HUES6 (cell line): ENCODE results near the gene UBALD2.
"Not testable (repeated sequence)": the region's sequence is repeated elsewhere in the genome, so short reads cannot be mapped to it uniquely, and the experiment has no call there.

Experiments
- H3K27ac ChIP-seq: 2 replicates; pipeline ENCODE4 v1.7.0; 2013; ENCODE audit warnings: low read depth, mild to moderate bottlenecking, low read length, inconsistent platforms
- H3K27me3 ChIP-seq: 2 replicates; pipeline ENCODE4 v1.6.1; 2013; ENCODE audit warnings: low read length; ENCODE audit not compliant: control insufficient read depth, insufficient read depth
- H3K36me3 ChIP-seq: 2 replicates; pipeline ENCODE4 v1.6.1; 2013; ENCODE audit warnings: low read length; ENCODE audit not compliant: control insufficient read depth, insufficient read depth
- H3K4me1 ChIP-seq: 2 replicates; pipeline ENCODE4 v1.6.1; 2013; ENCODE audit warnings: low read length; ENCODE audit not compliant: control insufficient read depth, insufficient read depth
- H3K4me3 ChIP-seq: 2 replicates; pipeline ENCODE4 v1.5.1; 2013; ENCODE audit warnings: low read depth, low read length
- H3K9ac ChIP-seq: one replicate; pipeline ENCODE4 v1.6.1; 2013; ENCODE audit warnings: mild to moderate bottlenecking, low read length
- H3K9me3 ChIP-seq: 2 replicates; pipeline ENCODE4 v1.6.1; 2013; ENCODE audit warnings: low read depth, low read length; ENCODE audit not compliant: control insufficient read depth, insufficient read depth

The UBALD2 gene

DNA sequence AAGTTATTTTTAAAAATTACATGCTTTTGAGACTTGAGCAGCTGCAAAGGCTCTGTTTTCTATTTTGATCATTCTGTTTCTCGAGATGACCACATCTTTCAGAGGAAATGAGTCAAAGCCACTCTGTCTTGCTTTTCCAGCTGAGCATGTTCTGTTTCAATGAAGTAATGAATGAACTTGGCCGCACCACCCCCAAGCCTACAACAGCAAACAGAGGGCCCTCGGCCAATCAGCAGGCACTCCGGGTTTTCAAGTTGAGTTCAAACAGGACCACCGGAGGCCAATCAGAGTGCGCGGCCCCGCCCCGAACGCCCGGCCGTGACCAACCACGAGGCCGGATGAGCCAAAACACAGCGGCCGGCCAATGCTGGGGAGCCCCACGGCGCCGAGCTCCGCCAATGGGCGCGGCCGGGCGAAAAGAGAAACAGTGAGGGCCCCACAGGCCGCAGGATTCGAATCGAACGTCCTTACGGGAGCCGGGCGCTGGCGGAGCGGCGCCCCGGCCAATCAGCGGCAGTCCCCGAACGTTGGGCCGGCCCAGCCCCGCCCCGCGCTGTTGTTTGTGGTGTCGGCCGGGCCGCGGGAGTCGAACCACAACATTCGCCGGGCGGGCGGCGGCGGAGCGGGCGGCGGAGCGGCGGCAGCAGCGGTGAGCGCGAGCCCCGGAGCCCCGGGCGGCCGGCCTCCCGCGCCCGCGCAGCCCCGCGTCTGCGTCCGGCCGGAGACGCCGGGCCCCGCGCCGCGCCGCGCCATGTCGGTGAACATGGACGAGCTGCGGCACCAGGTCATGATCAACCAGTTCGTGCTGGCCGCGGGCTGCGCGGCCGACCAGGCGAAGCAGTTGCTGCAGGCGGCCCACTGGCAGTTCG, at the start of gene UBALD2:
UBALD2 (plus strand) TSS at position 594 of the 869 bp plus-strand sequence; CDS start at position 752, 158 bp downstream.
- H3K4me3 ChIP-seq: peak within 1 kb of the TSS; percentile 96
- peaks cover 40% of the 10 kb centered on the region for H3K4me1 ChIP-seq
- H3K9me3 ChIP-seq: no peaks in the 10 kb centered on the region
- peaks cover 10% of the 10 kb centered on the region; the same call in 1 of the 2 replicates for H3K36me3 ChIP-seq
- H3K27me3 ChIP-seq: no peaks in the 10 kb centered on the region
- H3K9ac ChIP-seq: peak within 1 kb of the TSS; percentile 80
- peak within 1 kb of the TSS; percentile 69 for H3K27ac ChIP-seq

DNA sequence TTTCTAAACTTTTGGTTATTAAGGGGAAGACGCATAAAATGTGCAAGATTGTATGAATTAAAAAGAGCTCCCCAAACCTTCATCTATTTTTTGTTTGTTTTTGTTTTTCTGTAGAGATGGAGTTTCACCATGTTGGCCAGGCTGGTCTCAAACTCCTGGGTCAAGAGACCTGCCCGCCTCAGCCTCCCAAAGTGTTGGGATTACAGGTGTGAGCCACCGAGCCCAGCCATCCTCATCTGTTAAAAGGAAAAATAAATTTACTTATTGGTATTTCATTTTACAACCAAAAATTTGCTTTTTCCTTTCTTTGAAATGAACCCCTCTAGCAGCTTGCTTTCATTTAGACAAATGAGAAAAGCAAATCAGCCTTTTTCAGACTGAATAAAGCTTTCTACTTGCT, 48.1 kb upstream of the UBALD2 start:
- Histone ChIP-seq H3K9ac (no peak overlapping the region), H3K27ac (no peak overlapping the region), H3K9me3 (no peaks in the 10 kb centered on the region), H3K4me1 (peaks cover 12% of the 10 kb centered on the region), H3K4me3 (no peak overlapping the region), H3K36me3 (no peaks in the 10 kb centered on the region), H3K27me3 (no peaks in the 10 kb centered on the region)

DNA sequence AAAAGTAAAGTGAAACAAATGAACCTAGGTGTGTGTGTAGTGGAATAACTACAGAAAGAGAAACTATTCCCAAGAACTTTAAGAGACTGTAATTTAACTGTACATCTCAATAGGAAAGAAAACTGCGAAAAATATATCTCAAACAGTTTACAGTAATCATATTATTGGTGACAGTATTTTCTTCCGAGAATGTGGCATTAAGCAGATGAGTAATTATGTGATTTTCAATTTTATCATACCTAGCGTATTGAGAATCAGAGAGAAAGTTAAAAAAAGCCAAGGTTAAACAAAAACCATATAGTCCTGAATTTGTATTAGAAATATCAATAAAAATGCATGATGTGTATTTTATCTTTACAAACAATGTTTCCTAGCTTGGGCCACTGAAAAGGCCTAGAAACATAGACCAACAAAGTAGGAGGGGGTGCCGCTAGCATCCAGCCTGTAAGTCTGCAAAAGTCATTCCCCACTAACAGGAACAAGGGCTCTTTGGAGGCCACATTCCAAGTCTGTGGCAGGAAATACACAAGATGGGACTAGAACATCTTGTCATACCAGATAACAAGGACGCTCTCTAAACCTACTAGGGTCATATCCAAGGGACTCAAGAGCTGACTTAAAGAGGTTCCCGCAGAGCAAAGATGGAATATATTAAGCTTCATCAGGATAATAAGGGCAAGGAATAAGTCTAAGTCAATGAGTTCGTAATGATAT, 45.3 kb upstream of the UBALD2 start:
- Histone ChIP-seq H3K4me1 (no peaks in the 10 kb centered on the region), H3K36me3 (no peaks in the 10 kb centered on the region), H3K27ac (no peak overlapping the region), H3K27me3 (no peaks in the 10 kb centered on the region), H3K9ac (no peak overlapping the region), H3K9me3 (no peaks in the 10 kb centered on the region), H3K4me3 (no peak overlapping the region)

DNA sequence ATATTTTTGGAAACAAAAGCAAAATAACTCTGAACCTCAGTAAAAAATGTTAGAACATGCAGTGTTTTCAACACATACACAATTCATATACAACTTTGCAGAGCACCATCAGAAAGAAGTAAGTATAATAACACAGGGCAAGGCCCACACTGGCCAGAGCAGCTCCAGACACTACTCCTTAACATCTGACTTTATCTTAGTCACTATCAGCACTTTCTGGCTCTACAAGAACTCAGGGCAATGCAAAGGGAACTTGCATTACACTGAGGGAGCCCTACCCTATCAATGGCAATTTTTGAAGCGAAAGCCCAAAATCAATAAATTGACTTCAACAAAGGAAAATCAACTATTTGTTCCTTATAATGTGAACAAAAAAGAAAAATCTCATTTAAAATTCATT, 41.3 kb upstream of the UBALD2 start:
- Histone ChIP-seq H3K4me3 (no peak overlapping the region), H3K27me3 (no peaks in the 10 kb centered on the region), H3K36me3 (no peaks in the 10 kb centered on the region), H3K9ac (no peak overlapping the region), H3K4me1 (no peaks in the 10 kb centered on the region), H3K27ac (no peak overlapping the region), H3K9me3 (no peaks in the 10 kb centered on the region)

DNA sequence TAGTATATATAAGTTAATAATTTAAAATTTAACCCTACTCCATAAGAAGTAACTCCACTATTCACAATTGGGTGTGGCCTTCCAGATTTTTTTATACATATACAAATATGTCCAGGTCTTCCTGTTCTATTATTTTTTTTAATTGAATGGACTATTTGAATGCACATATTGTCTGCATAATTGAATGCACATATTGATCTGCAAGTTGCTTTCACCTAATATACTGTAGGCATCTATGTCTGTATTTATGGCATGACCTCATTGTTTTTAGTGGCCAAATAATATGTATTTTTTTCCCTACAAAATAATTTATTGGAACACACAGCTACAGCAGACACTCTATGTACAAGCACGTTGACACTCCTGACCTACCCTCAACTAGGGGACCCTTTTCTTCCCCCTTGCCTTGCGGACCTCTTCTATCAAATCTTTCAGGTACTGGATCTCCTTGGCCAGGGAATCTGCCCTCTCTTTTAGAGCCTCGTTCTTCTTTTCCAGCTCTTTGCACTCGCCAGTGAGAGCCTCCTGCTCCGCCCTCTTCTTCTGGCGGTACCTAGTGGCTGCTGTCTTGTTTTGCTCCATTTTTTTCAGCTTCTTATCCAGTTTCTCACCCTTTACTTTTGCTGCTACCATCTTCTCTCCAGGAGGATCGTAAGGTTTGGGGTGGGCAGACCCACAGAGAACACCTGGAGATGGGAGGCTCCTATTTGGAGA, 39.6 kb upstream of the UBALD2 start:
- not testable (repeated sequence) for H3K27ac ChIP-seq, H3K27me3 ChIP-seq, H3K4me3 ChIP-seq, H3K4me1 ChIP-seq, H3K36me3 ChIP-seq, H3K9ac ChIP-seq, H3K9me3 ChIP-seq

DNA sequence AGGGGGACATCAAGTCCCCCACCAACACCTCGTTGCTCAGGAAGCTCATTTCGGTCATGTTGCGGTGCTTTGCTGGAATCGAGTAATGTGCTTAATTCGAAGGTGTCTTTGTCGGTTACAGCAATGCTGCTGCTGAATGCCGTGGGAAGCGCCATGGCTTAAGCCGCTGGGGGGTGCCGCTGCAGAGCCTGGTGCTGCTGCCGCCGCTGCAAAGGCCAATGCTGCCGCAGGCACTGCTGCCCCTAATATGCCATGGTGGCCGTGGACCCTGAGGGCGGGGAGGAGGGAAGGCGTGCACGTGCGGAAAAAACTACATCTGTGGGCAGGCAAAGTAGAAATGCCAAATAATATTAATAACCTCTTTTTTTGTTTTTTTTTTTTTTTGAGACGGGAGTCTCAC, 38.4 kb upstream of the UBALD2 start:
- H3K27me3 ChIP-seq, H3K4me3 ChIP-seq, H3K36me3 ChIP-seq, H3K4me1 ChIP-seq, H3K9me3 ChIP-seq, H3K27ac ChIP-seq, H3K9ac ChIP-seq: not testable (repeated sequence)

DNA sequence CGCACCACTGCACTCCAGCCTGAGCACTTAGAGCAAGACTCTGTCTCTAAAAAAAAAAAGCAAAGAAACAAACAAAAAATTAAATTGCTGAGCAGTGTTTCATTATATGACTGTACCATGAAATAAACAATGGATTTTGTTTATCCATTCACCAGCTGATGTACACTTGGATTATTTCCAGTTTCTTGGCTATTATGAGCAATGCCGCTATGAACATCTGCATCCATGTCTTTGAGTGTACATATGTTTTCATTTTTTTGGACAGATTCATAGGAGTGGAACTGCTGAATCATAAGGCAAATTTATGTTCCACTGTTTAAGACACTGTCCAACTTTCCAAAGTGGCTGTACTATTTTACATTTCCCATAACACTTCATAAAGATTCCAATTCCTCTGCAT, 32.8 kb upstream of the UBALD2 start:
- Histone ChIP-seq H3K4me3 (no peak overlapping the region), H3K36me3 (no peaks in the 10 kb centered on the region)

DNA sequence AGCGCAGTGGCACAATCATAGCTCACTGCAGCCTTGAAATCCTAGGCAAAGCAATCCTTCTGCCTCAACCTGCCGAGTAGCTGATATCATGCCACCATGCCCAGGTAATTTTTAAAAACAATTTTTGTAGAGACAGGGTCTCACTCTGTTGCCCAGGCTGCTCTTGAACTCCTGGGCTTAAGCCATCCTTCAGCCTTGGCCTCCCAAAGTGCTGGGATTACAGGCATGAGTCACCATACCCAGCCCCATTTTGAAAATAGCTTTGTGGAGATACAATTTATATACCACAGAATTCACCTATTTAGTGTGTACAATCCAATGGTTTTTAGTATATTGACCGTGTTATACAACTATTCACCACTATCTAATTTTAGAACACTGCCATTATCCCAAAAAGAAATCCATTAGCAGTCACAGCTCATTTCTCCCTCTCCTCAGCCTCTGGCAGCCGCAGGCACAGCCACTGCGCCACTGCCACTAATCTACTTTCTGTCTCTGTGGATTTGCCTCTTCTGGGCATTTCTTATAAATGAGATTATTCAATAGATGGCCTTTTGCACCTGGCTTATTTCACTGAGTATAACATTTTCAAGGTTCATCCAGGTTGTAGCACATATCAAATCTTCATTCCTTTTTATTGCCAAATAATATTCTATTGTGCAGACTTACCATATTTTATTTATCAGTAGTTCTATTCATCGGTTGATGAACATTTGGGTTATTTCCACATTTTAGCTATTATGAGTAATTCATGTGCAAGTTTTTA, 31.4 kb upstream of the UBALD2 start:
- H3K27me3 ChIP-seq: peaks cover 15% of the 10 kb centered on the region
- no peaks in the 10 kb centered on the region for H3K36me3 ChIP-seq
- no peaks in the 10 kb centered on the region for H3K9me3 ChIP-seq
- no peak overlapping the region for H3K4me3 ChIP-seq
- H3K27ac ChIP-seq: no peak overlapping the region
- no peaks in the 10 kb centered on the region; the same call in 1 of the 2 replicates for H3K4me1 ChIP-seq
- no peak overlapping the region for H3K9ac ChIP-seq

More for the DNA sequence above, 32.8 kb upstream of the UBALD2 start:
- H3K27me3 ChIP-seq: peaks cover 3% of the 10 kb centered on the region; the same call in 1 of the 2 replicates
- H3K9me3 ChIP-seq: no peaks in the 10 kb centered on the region
- H3K4me1 ChIP-seq: no peaks in the 10 kb centered on the region; the same call in 1 of the 2 replicates
- H3K27ac ChIP-seq: no peak overlapping the region
- no peak overlapping the region for H3K9ac ChIP-seq

DNA sequence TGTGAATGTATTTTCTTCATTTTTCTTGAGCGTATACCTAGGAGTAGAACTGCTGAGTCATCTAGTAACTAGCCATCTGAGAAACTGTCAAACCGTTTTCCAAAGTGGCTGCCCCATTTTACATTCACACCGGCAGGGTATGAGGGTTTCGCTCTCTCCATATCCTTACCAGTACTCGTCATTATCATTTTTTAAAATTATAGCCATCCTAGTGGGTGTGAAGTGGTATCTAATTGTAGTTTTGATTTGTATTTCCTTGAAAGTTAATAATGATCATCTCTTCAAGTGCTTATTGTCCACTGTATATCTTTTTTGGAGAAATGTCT, 30.8 kb upstream of the UBALD2 start:
- Histone ChIP-seq H3K27me3 (peaks cover 21% of the 10 kb centered on the region), H3K36me3 (no peaks in the 10 kb centered on the region), H3K27ac (no peak overlapping the region), H3K4me3 (no peak overlapping the region), H3K4me1 (no peaks in the 10 kb centered on the region; the same call in 1 of the 2 replicates), H3K9me3 (no peaks in the 10 kb centered on the region), H3K9ac (no peak overlapping the region)

DNA sequence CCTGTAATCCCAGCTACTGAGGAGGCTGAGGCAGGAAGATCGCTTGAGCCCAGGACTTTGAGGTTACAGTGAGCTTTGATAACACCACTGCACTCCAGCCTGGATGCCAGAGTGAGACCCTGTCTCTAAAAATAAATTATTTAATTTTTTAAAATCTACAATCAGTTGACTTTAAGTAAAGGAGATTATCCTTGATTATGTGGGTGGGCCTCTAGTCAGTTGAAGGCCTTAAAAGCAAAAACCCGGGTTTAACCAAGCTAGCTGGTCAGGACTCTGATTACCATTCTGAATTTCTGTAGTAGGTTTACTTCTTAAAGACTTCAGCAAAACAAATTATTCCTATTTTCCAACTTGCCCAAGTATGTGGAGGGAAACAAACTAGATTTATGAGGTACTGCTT, 29.3 kb upstream of the UBALD2 start:
- H3K36me3 ChIP-seq: no peaks in the 10 kb centered on the region
- peaks cover 31% of the 10 kb centered on the region for H3K27me3 ChIP-seq
- no peaks in the 10 kb centered on the region for H3K9me3 ChIP-seq
- no peak overlapping the region for H3K27ac ChIP-seq
- H3K4me1 ChIP-seq: peaks cover 1% of the 10 kb centered on the region
- H3K9ac ChIP-seq: no peak overlapping the region
- no peak overlapping the region for H3K4me3 ChIP-seq
